Heart left ventricle (tissue), 13 donors: ENCODE data around the gene SLC25A21.

Source experiments
- CTCF ChIP-seq, 12 donors: fragments of 200-600 bp; sonication (generic) in 4 of 12; IDR thresholded peaks; one replicate each; pipeline versions ENCODE4 v1.5.0 to v1.8.0; 2018 to 2022; ENCODE audit warnings: antibody characterized with exemption in 12 of 12, mild to moderate bottlenecking in 5 of 12
- POLR2A ChIP-seq, 2 donors: fragments of 450-650 bp; IDR thresholded peaks; one replicate each; pipeline ENCODE4 v1.6.1; 2017; ENCODE audit warnings: antibody characterized with exemption in 2 of 2, mild to moderate bottlenecking in 2 of 2, moderate library complexity in 2 of 2
- donor health status: ischemic (EF 13 %, LVEDD 7.1; RV severe dilation, severe dysfunction).
- donor health status: DM: no; HTN: yes; CAD: no.
- donor health status: DM: no; HTN: no; CAD: no.
- donor health status: ischemic (EF 25% LVEDD 6.9; RV normal size, moderate dysfunction).
- donor health status: ischemic (EF 25% LVEDD 5.7; RV mildly dilated, moderate dysfunction).
- donor health status: ischemic (EF 35%, LVEDD 5.7; RV mildly dilated, moderate dysfunction).
- donor health status: nonischemic (EF 11% LVEDD 7.7; RV severe dilation, severe dysfunction).
- donor health status: DM: yes; HTN: yes; CAD: no.
- donor health status: PGD.
- donor health status: ischemic (EF 29% LVEDD 5.4; RV normal size, mild dysfunction).
- donor health status: nonischemic (EF 23%, LVEDD 6.1; RV moderate dilation, normal function).

- TF ChIP-seq POLR2A (IDR thresholded peaks at IDR 0.05) (no peak), CTCF (IDR thresholded peaks at IDR 0.05) (no peak)
Measured at GRCh38 chr14:37170237-37170636, 2.2 kb downstream of the SLC25A21 start.
